ENCODE data around the gene JAG1.

Gene JAG1

DNA sequence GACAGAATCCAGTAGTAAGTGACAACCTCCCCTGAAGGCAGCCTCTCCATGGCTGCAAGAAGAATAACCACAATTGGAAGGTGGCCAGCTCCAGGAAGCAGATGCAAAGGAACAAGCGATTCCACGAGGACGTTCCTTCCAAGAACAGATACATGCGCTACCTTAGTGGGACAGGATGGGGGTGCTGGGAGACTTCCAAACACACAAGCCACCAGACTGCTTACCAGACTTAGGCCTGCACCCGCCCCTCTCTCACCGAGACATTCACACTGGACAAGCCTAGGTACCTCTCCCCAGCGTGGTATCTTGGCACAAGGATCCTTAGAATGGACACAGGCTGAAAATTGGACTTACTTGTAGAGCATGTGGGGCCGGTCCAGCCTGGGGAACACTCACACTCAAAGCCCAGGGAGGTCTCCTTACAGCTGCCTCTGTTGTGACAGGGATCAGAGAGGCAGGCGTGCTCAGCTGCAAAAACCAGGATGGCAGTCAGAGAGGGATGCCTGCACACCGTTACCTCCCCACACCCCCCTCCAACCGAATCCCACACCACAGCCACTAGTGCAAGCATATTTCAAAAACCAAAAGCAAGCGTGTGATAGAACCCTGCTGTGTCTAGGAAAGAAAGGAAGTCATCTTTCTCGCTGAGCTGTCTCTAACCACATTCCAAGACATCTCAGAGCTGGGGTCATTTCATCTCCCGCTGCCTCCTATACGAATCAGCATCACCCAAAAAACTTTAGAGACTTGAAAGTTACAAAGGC, 22.4 kb downstream of the JAG1 start:
- DNase-seq, result no peak

- no peak for DNase-seq
These were observed 24.0 kb downstream of the JAG1 start for GRCh38 chr20:10649797-10650160.

GRCh38 chr20:10649080-10649796, 24.6 kb downstream of the JAG1 start:
- DNase-seq, result no peak

DNA sequence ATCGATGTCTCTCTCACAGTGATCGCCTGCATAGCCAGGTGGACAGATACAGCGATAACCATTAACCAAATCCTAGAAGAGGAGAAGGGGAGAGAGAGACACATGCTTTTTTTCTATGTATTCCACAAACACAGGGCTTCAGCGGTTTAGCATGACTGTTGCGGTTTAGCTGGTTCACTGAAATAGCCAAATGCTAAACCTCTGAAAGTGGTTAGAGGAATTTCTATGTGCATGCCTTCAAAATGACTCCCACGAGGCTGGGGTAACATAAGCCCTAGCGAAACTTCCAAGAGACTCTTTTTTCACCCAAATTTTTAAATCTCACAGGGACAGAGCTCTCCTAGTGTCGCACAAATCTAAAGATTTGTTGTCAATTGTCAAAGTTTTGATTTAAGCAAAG, 25.1 kb downstream of the JAG1 start:
- no peak for DNase-seq

DNA sequence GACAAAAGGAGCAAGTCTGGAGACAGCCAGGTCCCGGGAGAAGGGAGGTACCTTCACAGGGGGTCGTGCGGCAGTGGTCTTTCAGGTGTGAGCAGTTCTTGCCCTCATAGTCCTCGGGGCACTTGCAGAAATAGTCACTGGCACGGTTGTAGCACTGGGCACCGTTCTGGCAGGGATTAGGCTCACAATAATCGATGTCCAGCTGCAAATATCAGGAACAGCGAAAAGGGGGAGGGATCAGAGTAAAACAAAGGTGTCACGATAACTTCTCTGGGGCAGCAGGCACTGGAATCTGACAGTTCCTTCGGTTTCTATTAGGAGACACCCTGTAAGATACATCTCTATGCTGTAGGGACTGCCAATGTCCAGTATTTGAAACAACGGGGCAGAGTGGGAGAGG, 25.9 kb downstream of the JAG1 start:
- DNase-seq, result no peak

DNA sequence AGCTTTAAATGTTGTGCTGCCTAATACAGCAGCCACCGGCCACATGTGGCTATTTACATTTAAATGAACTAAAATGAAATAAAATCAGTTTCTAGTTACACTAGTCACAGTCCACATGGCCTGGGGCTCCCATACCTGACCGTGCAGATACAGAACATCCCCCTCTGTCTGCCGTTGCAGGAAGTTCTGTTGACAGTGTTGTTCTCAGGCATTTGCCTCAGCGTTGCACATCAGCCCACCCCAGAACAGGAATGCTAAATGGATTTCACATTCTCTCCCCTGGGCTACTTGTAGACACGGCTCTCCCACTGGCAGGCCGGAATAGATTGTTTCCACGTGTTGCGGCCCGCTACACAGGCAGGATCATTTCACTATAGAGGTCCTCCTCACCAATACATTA, 26.3 kb downstream of the JAG1 start:
- DNase-seq, result no peak

- DNase-seq, result no peak
These were observed 26.8 kb downstream of the JAG1 start for GRCh38 chr20:10646886-10647420.

DNA sequence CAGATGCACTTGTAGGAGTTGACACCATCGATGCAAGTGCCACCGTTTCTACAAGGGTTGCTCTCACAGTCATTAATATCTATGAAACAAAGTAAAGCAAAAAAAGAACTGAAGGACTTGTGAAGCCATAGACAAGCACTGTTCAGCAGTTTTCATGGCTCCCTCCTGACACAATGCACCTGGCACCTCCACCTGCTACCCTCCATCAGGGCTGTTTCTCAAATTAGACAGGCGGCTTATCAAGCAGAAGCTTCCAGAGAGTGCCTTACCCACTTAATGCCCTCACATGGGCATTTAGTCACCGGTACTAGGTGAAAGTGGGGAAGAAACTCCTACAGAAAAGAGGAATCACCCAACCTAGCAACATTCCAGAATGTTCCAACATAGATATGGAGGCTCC, 27.8 kb downstream of the JAG1 start:
- DNase-seq, result no peak

DNA sequence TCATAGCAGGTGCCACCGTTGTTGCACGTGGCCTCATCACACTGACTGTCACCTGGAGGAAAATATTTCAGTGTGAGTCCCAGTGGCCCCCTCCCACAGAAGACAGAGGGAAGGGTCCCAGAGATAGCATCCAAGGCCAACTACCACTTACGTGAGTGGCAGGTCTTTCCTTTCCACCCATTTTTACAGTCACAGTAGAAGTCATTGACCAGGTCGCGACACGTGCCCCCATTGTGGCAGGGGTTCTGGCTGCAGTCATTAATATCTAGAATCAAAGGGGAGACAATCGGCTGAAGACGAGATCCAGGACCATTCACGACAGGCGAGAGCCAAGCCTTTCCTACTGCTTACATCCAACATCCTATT, 28.6 kb downstream of the JAG1 start:
- DNase-seq, result no peak

- no peak for DNase-seq
These were observed 29.2 kb downstream of the JAG1 start for GRCh38 chr20:10644458-10645204.

GRCh38 chr20:10643560-10643873, 30.3 kb downstream of the JAG1 start:
- no peak for DNase-seq

- DNase-seq, result no peak
These were observed 30.8 kb downstream of the JAG1 start for GRCh38 chr20:10642856-10643559.

DNA sequence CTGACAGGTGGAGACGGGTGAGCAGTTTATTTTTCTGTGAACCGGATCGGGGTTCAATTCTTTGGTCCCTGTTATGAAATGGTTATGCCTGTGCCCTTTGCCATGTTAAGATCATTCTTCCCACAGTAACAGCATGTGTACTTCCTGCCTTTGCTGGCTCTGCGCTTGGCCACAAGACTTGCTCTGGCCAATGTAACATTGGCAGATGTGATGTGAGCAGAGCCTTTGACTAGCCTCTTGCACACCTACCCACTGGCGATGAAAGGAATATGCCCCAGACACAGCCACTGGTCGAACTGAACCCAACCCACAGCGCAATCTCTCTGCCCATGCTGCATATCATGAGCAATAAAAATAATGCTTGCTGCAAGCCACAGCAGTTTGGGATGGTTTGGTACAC, 31.9 kb downstream of the JAG1 start:
- no peak for DNase-seq

- DNase-seq, result no peak
These were observed 32.3 kb downstream of the JAG1 start for GRCh38 chr20:10641467-10641866.

GRCh38 chr20:10640897-10641296, 32.9 kb downstream of the JAG1 start:
- DNase-seq, result no peak

DNA sequence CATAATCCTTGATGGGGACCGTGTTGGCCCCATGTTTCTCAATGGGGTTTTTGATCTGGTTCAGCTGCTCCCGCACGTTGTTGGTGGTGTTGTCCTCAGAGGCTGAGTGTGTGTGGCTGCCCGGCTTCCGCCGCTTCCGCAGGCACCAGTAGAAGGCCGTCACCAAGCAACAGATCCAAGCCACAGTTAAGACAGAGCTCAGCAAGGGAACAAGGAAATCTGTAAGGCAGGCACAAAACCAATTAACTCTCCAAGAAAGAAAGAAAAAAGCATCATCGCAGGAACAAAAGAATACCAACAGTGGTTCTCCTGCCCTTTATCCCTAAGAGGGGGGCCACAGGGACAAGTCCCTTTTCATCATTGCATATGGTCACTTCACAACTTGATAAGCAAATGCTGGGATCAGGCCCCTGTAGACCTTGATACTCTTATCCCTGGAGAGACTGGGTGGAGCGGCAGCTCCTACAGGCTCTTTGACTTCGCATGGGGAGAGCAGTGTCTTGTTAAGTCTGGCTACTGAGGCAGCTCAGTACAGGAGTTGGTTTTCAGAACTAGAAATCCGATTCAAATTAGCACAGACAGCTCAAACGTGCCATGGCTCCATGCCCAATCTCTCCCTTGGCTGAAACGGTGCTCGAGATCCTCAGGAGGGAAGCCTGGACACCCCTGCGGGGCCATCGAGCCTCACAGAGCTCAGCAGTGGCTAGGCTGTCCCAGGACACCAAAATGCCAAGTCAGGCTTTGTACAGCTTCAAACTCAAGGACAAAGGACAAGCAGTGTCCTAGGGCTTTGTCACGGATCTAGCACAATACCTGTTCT, 33.9 kb downstream of the JAG1 start:
- no peak for DNase-seq

DNA sequence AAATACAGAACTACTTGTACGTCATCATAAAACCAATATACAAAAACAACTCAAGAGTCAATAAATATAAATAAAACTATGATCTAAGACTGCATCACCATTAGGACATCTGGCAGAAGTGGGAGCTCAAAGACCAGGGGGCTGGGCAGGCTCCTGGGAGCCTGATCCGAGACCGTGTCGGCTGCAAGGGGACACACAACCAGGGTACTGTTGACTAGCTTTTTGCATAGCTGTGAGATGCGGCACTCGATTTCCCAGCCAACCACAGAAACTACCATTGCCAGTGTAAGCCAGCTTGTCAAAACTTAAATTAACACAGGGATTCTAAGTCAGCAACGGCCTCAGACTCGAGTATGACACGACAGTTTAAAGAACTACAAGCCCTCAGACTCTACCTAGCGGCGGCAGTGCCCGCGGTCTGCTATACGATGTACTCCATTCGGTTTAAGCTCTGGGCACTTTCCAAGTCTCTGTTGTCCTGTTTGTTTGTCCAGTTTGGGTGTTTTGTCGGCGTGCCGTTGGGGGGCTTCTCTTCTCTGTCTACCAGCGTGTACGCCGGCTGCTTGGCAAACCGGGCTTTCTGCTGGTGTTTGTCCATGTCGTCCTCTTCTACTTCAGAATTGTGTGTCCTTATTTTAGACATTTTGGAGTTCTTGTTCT, 34.6 kb downstream of the JAG1 start:
- no peak for DNase-seq

GRCh38 chr20:10637563-10637962, 36.2 kb downstream of the JAG1 start:
- DNase-seq, result no peak

GRCh38 chr20:10637031-10637559, 36.7 kb downstream of the JAG1 start:
- no peak for DNase-seq

DNA sequence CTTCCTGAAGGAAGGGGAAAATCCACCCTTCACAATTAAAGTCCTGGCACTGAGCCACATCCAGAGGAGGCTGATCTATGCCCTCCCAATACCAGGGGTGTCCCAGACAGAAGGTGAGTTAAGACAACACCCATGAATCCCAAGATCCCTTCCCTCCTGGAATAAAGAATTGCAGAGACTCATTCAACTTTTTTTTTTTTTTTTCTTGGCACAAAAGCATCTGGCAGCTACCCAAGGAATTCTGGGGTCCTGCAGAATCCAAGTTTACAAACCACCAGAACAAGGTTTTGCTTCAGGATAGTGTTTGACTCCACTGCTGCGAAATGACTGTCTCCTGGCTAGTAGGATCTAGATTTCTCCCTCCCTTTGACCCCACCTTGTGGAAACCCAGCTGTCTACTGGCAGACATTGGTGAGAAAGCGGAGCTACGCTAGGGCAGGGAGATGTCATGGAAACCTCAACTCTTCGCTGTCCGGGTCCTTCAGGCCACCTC, 37.4 kb downstream of the JAG1 start:
- no peak for DNase-seq

GRCh38 chr20:10635476-10636208, 38.2 kb downstream of the JAG1 start:
- DNase-seq, result no peak

Data from NCI-H1048 (cell line).